B cell (primary cell): Measurements from ENCODE around the gene WASL. TPM values are rescaled to one million over a fixed set of nuclear protein-coding genes. Genes with fewer than 3 reads are reported as not detected.

Experiments
- ATAC-seq: fragments of 200-7000 bp; cut with Tn5 transposase; one replicate; pipeline ENCODE4 v1.10.0; 2021; ENCODE audit warnings: low read depth, mild to moderate bottlenecking, moderate number of reproducible peaks, moderate library complexity
- CTCF ChIA-PET: fragments of 350-600 bp; sonication (Branson Sonifier 250); formaldehyde crosslinking; loops from one replicate; lab custom pipeline; 2021; ENCODE audit warnings: antibody characterized with exemption, inconsistent platforms; lab: Charles Lee
- POLR2A ChIA-PET: fragments of 350-600 bp; sonication (Branson Sonifier 250); formaldehyde crosslinking; loops from one replicate; lab custom pipeline; 2021; ENCODE audit warnings: antibody characterized with exemption; lab: Charles Lee
- DNase-seq: peaks from one replicate; pipeline ENCODE4 v3.0.0; 2013
- H2AFZ ChIP-seq: 2 replicates; pipeline ENCODE4 v1.6.1; 2012; ENCODE audit warnings: mild to moderate bottlenecking, low read depth, low read length; ENCODE audit not compliant: insufficient read depth, poor library complexity, severe bottlenecking
- H3K27ac ChIP-seq, 2 donors: 1 replicate in 1 of 2; 2 replicates in 1 of 2; pipeline ENCODE4 v1.5.1; 2012 to 2013; ENCODE audit warnings: low read length in 2 of 2, mild to moderate bottlenecking in 2 of 2, moderate library complexity in 1 of 2
- H3K27me3 ChIP-seq, 4 experiments: fragments of 200-600 bp in 1 of 4; sonication (generic) in 1 of 4; replicated peaks in 1 of 4; 1 replicate in 2 of 4; 2 replicates in 2 of 4; pipeline versions ENCODE4 v1.6.1 to v1.7.0; 2013 to 2016; ENCODE audit warnings: low read length in 3 of 4, mild to moderate bottlenecking in 2 of 4, mixed read lengths in 1 of 4, moderate library complexity in 1 of 4; ENCODE audit not compliant: insufficient read depth in 4 of 4, control insufficient read depth in 3 of 4; ENCODE audit errors: control extremely low read depth in 1 of 4
- H3K36me3 ChIP-seq, 2 experiments: replicated peaks in 1 of 2; 1 replicate in 1 of 2; 2 replicates in 1 of 2; pipeline versions ENCODE4 v1.6.1 to v1.7.1; 2013; ENCODE audit warnings: low read length in 1 of 2; ENCODE audit not compliant: insufficient read depth in 2 of 2, control insufficient read depth in 1 of 2; ENCODE audit errors: control extremely low read depth in 1 of 2, extremely low read depth in 1 of 2
- H3K4me1 ChIP-seq, 2 donors: fragments of 200-600 bp in 1 of 2; sonication (generic) in 1 of 2; 1 replicate in 1 of 2; 2 replicates in 1 of 2; pipeline versions ENCODE4 v1.5.1 to v1.6.1; 2013 to 2017; ENCODE audit warnings: low read length in 2 of 2; ENCODE audit not compliant: control insufficient read depth in 2 of 2, insufficient read depth in 2 of 2
- H3K4me2 ChIP-seq: replicated peaks from 2 replicates; pipeline ENCODE3; 2012; ENCODE audit warnings: mild to moderate bottlenecking, low read depth, low read length; ENCODE audit not compliant: poor library complexity, severe bottlenecking
- H3K4me3 ChIP-seq, 5 experiments: fragments of 200-600 bp in 1 of 5; sonication (generic) in 1 of 5; 1 replicate in 3 of 5; 2 replicates in 2 of 5; pipeline versions ENCODE4 v1.5.1 to v1.7.0; 2011 to 2016; ENCODE audit warnings: low read length in 4 of 5, mild to moderate bottlenecking in 4 of 5, low read depth in 2 of 5, control low read depth in 1 of 5, moderate library complexity in 1 of 5; ENCODE audit not compliant: insufficient read depth in 1 of 5; ENCODE audit errors: control extremely low read depth in 1 of 5, extremely low read depth in 1 of 5
- H3K79me2 ChIP-seq: fragments of 200-600 bp; sonication (generic); one replicate; pipeline ENCODE4 v1.6.0; 2016; ENCODE audit warnings: low read length; ENCODE audit not compliant: control insufficient read depth, insufficient read depth
- H3K9ac ChIP-seq: fragments of 200-600 bp; sonication (generic); 2 replicates; pipeline ENCODE4 v1.6.1; 2017; ENCODE audit warnings: mild to moderate bottlenecking, low read length, moderate library complexity
- H3K9me3 ChIP-seq, 3 donors: one replicate each; pipeline versions ENCODE4 v1.6.1 to v1.7.1; 2013; ENCODE audit warnings: low read length in 2 of 3; ENCODE audit not compliant: control insufficient read depth in 2 of 3, insufficient read depth in 1 of 3; ENCODE audit errors: control extremely low read depth in 1 of 3
- H4K20me1 ChIP-seq: 2 replicates; pipeline ENCODE4 v1.6.0; 2012; ENCODE audit warnings: mild to moderate bottlenecking, low read length; ENCODE audit not compliant: insufficient read depth, control insufficient read depth, poor library complexity, severe bottlenecking
- H3K27ac Mint-ChIP-seq: one replicate; pipeline ENCODE4 v1.8.0; 2021; ENCODE audit warnings: mixed read lengths
- H3K27me3 Mint-ChIP-seq: one replicate; pipeline ENCODE4 v1.8.0; 2021; ENCODE audit warnings: mixed read lengths
- H3K4me1 Mint-ChIP-seq: one replicate; pipeline ENCODE4 v1.8.0; 2021; ENCODE audit warnings: mixed read lengths
- H3K4me3 Mint-ChIP-seq: one replicate; pipeline ENCODE4 v1.8.0; 2021; ENCODE audit warnings: mixed read lengths
- H3K9me3 Mint-ChIP-seq: one replicate; pipeline ENCODE4 v1.8.0; 2022; ENCODE audit warnings: mixed read lengths; ENCODE audit not compliant: insufficient read depth
- CTCF ChIP-seq: fragments of 200-600 bp; IDR thresholded peaks from one replicate; pipeline ENCODE4 v1.8.0; 2022; ENCODE audit warnings: antibody characterized with exemption, mild to moderate bottlenecking
- EZH2 ChIP-seq: IDR thresholded peaks from 2 replicates; pipeline ENCODE4 v1.6.1; 2012; ENCODE audit warnings: borderline replicate concordance, low read depth, mild to moderate bottlenecking, moderate library complexity, low read length; ENCODE audit not compliant: insufficient read depth, poor library complexity, severe bottlenecking
- WGBS: methylation state at CpG from one replicate; pipeline ENCODE4 v1.1.5; 2013; ENCODE audit warnings: missing lambda C conversion rate; ENCODE audit not compliant: insufficient coverage; 5-methylcytosine and 5-hydroxymethylcytosine counted together
- intact Hi-C: fragments of 100-400 bp; cut with micrococcal nuclease; formaldehyde crosslinking; loops from one replicate; pipeline ENCODE4 v1.10.0; 2022
- polyA plus RNA-seq: library from polyadenylated mRNA; depleted of rRNA; stranded (reverse); fragments of >200 nt; gene quantifications from 2 replicates; pipeline ENCODE4 v1.2.3, GENCODE V29; 2012
- total RNA-seq, 2 donors: library from RNA; stranded (reverse); fragments of 120-200 nt in 1 of 2; gene quantifications; 1 replicate in 1 of 2; 2 replicates in 1 of 2; pipeline versions ENCODE4 v1.2.3 to v1.2.4, GENCODE V29; 2013 to 2022

The WASL gene
- total and polyA plus RNA-seq, 2 donors (not counting 1 experiment from before 2014, with no cell fraction given), result 1.8 to 10.4 TPM

- Histone ChIP-seq H3K27me3 (no peaks in the 10 kb centered on the region), H3K9me3 (no peaks in the 10 kb centered on the region), H3K27ac (no peak overlapping the region), H3K79me2 (no peaks in the 10 kb centered on the region), H3K4me1 (no peaks in the 10 kb centered on the region), H4K20me1 (no peaks in the 10 kb centered on the region), H3K4me3 (no peak overlapping the region), H3K4me2 (no peak overlapping the region), H3K36me3 (peaks cover 0 to 4% of the 10 kb centered on the region in 2 experiments), H3K9ac (no peak overlapping the region), H2AFZ (no peak overlapping the region)
- WGBS, result no CpG with 5 or more reads among the region's 2 CpGs
- Mint-ChIP-seq H3K4me3 (no peak overlapping the region), H3K27me3 (no peaks in the 10 kb centered on the region), H3K4me1 (no peaks in the 10 kb centered on the region), H3K9me3 (no peaks in the 10 kb centered on the region), H3K27ac (no peak overlapping the region)
- CTCF ChIA-PET, result interaction anchor here (0.6 to 1.2 kb wide), 2 partner anchors 183 to 188 kb away, joined by 3 to 4 read pairs; no protein-coding TSS in a partner anchor
- DNase-seq (no peak), ATAC-seq (no peak)
- TF ChIP-seq EZH2 (no peak), CTCF (no peak)
- POLR2A ChIA-PET, result no interaction called here
- intact Hi-C loops, result no loop called here
Observed at GRCh38 chr7:123677061-123677715, 71.6 kb downstream of the WASL start.

GRCh38 chr7:123675181-123675473 is 73.7 kb downstream of the WASL start:
- no peak overlapping the region for H3K9ac ChIP-seq
- peaks cover 3% of the 10 kb centered on the region for H3K27me3 Mint-ChIP-seq
- no peak overlapping the region for H3K4me3 ChIP-seq
- no peak for TF ChIP-seq CTCF
- no peak for TF ChIP-seq EZH2
- no peaks in the 10 kb centered on the region for H3K4me1 Mint-ChIP-seq
- no peak overlapping the region for H2AFZ ChIP-seq
- no peak overlapping the region for H3K27ac Mint-ChIP-seq
- H3K9me3 ChIP-seq, result no peaks in the 10 kb centered on the region
- H3K27me3 ChIP-seq, result no peaks in the 10 kb centered on the region
- no peak overlapping the region for H3K27ac ChIP-seq
- H3K4me1 ChIP-seq, result no peaks in the 10 kb centered on the region
- ChIA-PET CTCF (no interaction called here), POLR2A (no interaction called here)
- DNase-seq (no peak), ATAC-seq (no peak)
- no peak overlapping the region for H3K4me2 ChIP-seq
- H3K9me3 Mint-ChIP-seq, result no peaks in the 10 kb centered on the region
- H4K20me1 ChIP-seq, result no peaks in the 10 kb centered on the region
- intact Hi-C loops, result no loop called here
- H3K36me3 ChIP-seq, result no peaks in the 10 kb centered on the region
- no peaks in the 10 kb centered on the region for H3K79me2 ChIP-seq
- no peak overlapping the region for H3K4me3 Mint-ChIP-seq
